ENCODE data around the gene TMEM167A.

GRCh38 chr5:83066548-83067110 lies 10.6 kb downstream of the TMEM167A start:
- TF ChIP-seq CTCF (IDR thresholded peaks at IDR 0.05) (no peak), POLR2A (IDR thresholded peaks at IDR 0.05) (no peak)

All from right lobe of liver (tissue), 4 donors.